Measurements from ENCODE around the gene CACNA1I.

The CACNA1I gene

DNA sequence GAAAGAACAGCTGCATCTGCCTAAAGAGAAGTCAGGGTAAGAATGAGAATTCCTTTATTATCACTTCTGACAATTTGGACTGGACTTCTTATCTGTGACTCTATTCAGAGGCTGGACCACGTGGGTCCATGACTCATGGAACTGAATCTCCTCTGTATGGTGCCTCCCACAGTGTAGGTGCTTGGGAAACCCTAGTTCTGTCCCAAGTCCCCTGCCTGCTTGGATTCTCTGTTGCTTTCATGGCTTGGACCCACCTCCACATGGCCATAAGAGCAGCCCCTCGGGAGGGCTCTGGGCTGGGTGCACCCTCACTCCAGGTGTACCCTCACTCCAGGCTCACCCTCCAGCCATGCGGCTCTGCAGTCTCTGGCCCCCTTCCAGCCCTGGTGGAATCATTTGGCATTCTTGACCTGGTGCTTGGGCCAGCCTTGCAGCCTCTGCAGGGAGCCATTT lies 153.4 kb downstream of the CACNA1I start:
- H3K9me3 ChIP-seq (ENCODE audit: control extremely low read depth in 1 of 5, control insufficient read depth in 4 of 5, insufficient read depth in 2 of 5, low read depth in 1 of 5, low read length in 4 of 5): no peaks in the 10 kb centered on the region
- WGBS (ENCODE audit: insufficient coverage): 93% methylated on average over 3 of the region's 3 CpGs

DNA sequence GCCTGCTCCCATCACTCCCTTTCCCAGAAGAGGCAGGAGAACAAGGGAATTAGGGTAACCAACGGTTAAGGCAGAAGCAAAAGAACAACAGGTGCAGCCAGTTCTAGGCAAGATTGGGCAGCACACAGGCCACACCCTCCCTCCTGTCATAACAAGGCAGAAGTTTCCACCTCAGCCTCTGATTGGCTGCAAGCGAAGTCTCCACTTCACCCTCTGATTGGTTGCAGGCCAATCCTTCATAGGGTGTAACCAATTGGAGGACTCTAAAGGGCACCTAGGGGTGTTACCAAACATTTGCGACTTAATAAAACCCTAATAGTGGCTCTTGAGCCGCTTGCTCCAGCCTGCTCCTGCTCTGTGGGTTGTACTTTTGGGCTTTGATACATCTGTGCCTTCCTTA lies 153.8 kb downstream of the CACNA1I start:
- Histone ChIP-seq H3K27ac (ENCODE audit: insufficient read depth in 1 of 2, low read depth in 1 of 2, low read length in 2 of 2, poor library complexity in 1 of 2, severe bottlenecking in 2 of 2) (no peak overlapping the region), H3K27me3 (replicated peaks in 2 of 5; ENCODE audit: control insufficient read depth in 4 of 5, insufficient read depth in 5 of 5, low read length in 4 of 5) (peaks cover 0 to 53% (median 16%) of the 10 kb centered on the region in 5 experiments)
- POLR2A ChIA-PET: no interaction called here

More for the DNA sequence above, 153.4 kb downstream of the CACNA1I start:
- Histone ChIP-seq H3K4me3 (ENCODE audit: control insufficient read depth in 1 of 7, extremely low read depth in 1 of 7, insufficient read depth in 4 of 7, low read depth in 2 of 7, low read length in 6 of 7) (no peak overlapping the region), H3K36me3 (ENCODE audit: control insufficient read depth in 4 of 4, insufficient read depth in 4 of 4, low read length in 3 of 4) (no peaks in the 10 kb centered on the region), H3K27me3 (replicated peaks in 2 of 5; ENCODE audit: control insufficient read depth in 4 of 5, insufficient read depth in 5 of 5, low read length in 4 of 5) (peaks cover 0 to 53% (median 16%) of the 10 kb centered on the region in 5 experiments), H3K27ac (ENCODE audit: insufficient read depth in 1 of 2, low read depth in 1 of 2, low read length in 2 of 2, poor library complexity in 1 of 2, severe bottlenecking in 2 of 2) (no peak overlapping the region), H3K4me1 (ENCODE audit: control extremely low read depth in 1 of 4, control insufficient read depth in 4 of 4, insufficient read depth in 4 of 4, low read length in 3 of 4) (no peaks in the 10 kb centered on the region)
- CTCF ChIA-PET: no interaction called here
- POLR2A ChIA-PET: no interaction called here
- DNase-seq: no peak

DNA sequence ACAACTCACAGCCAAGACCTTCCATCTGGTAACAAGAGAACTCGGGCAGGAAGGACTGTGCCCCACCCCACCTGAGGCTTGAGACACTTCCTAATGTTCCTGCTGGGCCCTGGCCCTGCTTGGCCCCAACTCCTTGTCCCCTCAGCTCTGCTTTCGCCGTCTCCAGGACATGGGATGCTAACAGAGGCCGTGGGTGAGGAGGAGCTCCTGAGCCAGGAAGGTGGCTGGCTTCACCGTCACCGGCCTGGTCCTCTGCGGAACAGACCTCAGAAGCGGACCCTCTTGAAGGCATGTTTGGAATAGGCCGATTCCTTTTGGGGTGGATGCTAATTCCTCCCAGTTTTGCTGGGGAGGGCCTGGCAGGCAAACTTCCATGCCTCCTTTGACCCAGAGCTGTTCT lies 154.3 kb downstream of the CACNA1I start:
- no peak overlapping the region for H3K27ac ChIP-seq (ENCODE audit: insufficient read depth in 1 of 2, low read depth in 1 of 2, low read length in 2 of 2, poor library complexity in 1 of 2, severe bottlenecking in 2 of 2)
- WGBS (ENCODE audit: insufficient coverage): 97% methylated on average over 9 of the region's 9 CpGs
- no peaks in the 10 kb centered on the region for H3K4me1 ChIP-seq (ENCODE audit: control extremely low read depth in 1 of 4, control insufficient read depth in 4 of 4, insufficient read depth in 4 of 4, low read length in 3 of 4)
- H3K4me3 ChIP-seq (ENCODE audit: control insufficient read depth in 1 of 7, extremely low read depth in 1 of 7, insufficient read depth in 4 of 7, low read depth in 2 of 7, low read length in 6 of 7): no peak overlapping the region
- no peaks in the 10 kb centered on the region for H3K36me3 ChIP-seq (ENCODE audit: control insufficient read depth in 4 of 4, insufficient read depth in 4 of 4, low read length in 3 of 4)
- CTCF ChIA-PET: no interaction called here
- peaks cover 0 to 55% (median 18%) of the 10 kb centered on the region in 5 experiments for H3K27me3 ChIP-seq (replicated peaks in 2 of 5; ENCODE audit: control insufficient read depth in 4 of 5, insufficient read depth in 5 of 5, low read length in 4 of 5)
- no peaks in the 10 kb centered on the region for H3K9me3 ChIP-seq (ENCODE audit: control extremely low read depth in 1 of 5, control insufficient read depth in 4 of 5, insufficient read depth in 2 of 5, low read depth in 1 of 5, low read length in 4 of 5)
- DNase-seq: no peak
- POLR2A ChIA-PET: interaction anchor here (0.6 kb wide), 1 partner anchor 734 kb away, joined by 4 read pairs; no protein-coding TSS in a partner anchor

More for the DNA sequence above, 153.8 kb downstream of the CACNA1I start:
- Histone ChIP-seq H3K36me3 (ENCODE audit: control insufficient read depth in 4 of 4, insufficient read depth in 4 of 4, low read length in 3 of 4) (no peaks in the 10 kb centered on the region), H3K9me3 (ENCODE audit: control extremely low read depth in 1 of 5, control insufficient read depth in 4 of 5, insufficient read depth in 2 of 5, low read depth in 1 of 5, low read length in 4 of 5) (no peaks in the 10 kb centered on the region), H3K4me1 (ENCODE audit: control extremely low read depth in 1 of 4, control insufficient read depth in 4 of 4, insufficient read depth in 4 of 4, low read length in 3 of 4) (no peaks in the 10 kb centered on the region), H3K4me3 (ENCODE audit: control insufficient read depth in 1 of 7, extremely low read depth in 1 of 7, insufficient read depth in 4 of 7, low read depth in 2 of 7, low read length in 6 of 7) (no peak overlapping the region)
- WGBS (ENCODE audit: insufficient coverage): 100% methylated on average over 3 of the region's 4 CpGs
- no peak for DNase-seq
- CTCF ChIA-PET: no interaction called here

DNA sequence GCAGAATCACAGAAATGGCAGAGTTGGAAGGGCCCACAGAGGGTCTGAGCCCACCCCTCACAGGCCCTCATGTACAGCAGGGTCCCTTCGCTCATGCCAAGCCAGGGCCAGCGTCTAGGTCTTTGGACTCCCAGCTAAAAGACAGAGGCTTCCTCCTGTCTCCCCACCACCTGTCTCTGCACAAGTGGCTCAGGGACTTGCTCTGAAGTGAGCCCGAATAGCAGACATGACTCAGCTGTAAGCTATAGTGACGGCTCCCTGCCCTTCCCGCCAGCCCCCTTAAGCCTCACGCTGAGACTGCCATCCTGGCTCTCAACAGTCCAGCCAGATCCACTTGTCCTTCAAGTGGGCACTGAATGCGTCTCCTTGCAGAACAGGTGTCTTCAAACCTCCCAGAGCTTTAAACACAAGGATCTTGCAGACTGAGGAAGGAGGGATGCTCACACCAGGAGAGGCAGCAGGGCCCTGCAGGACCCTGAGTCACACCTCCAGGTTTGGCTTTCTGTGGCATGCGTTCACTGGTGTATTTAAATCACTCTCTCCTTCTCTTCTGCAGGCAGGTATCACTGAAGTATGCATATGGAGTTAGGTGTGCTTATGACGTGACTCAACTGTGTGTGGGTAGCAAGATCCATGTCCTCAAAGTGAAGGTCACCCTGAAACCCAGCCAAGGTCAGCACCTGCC lies 154.9 kb downstream of the CACNA1I start:
- ChIA-PET CTCF (no interaction called here), POLR2A (interaction anchor here (0.6 kb wide), 1 partner anchor 733 kb away, joined by 4 read pairs; no protein-coding TSS in a partner anchor)
- 74% methylated on average over 8 of the region's 9 CpGs for WGBS (ENCODE audit: insufficient coverage)

DNA sequence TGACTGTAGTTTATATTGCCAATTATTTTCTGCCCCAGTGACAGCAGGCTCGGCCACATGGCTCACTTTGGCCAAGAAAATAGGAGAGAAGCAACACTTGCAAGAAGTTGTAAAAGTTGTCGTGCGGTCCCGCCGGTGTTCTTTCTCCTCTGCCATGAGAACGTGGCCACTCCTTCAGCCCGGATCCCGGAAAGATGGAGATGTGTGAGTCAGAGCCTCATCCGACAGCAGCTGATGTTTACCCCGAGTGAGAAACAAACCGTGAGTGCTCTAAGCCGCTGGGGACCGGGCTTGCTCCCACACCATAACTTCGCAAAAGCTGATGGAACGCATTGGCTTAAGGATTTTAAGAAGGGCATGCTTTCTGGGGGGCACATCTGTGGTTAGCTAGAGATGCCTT lies 157.0 kb downstream of the CACNA1I start:
- Histone ChIP-seq H3K4me3 (ENCODE audit: control insufficient read depth in 1 of 7, extremely low read depth in 1 of 7, insufficient read depth in 4 of 7, low read depth in 2 of 7, low read length in 6 of 7) (no peak overlapping the region), H3K27ac (ENCODE audit: insufficient read depth in 1 of 2, low read depth in 1 of 2, low read length in 2 of 2, poor library complexity in 1 of 2, severe bottlenecking in 2 of 2) (no peak overlapping the region), H3K4me1 (ENCODE audit: control extremely low read depth in 1 of 4, control insufficient read depth in 4 of 4, insufficient read depth in 4 of 4, low read length in 3 of 4) (no peaks in the 10 kb centered on the region), H3K27me3 (replicated peaks in 2 of 5; ENCODE audit: control insufficient read depth in 4 of 5, insufficient read depth in 5 of 5, low read length in 4 of 5) (peaks cover 0 to 44% (median 8%) of the 10 kb centered on the region in 5 experiments), H3K9me3 (ENCODE audit: control extremely low read depth in 1 of 5, control insufficient read depth in 4 of 5, insufficient read depth in 2 of 5, low read depth in 1 of 5, low read length in 4 of 5) (no peaks in the 10 kb centered on the region), H3K36me3 (ENCODE audit: control insufficient read depth in 4 of 4, insufficient read depth in 4 of 4, low read length in 3 of 4) (no peaks in the 10 kb centered on the region)
- ChIA-PET CTCF (no interaction called here), POLR2A (no interaction called here)
- WGBS (ENCODE audit: insufficient coverage): 59% methylated on average over 14 of the region's 15 CpGs
- DNase-seq: no peak

More for the DNA sequence above, 154.9 kb downstream of the CACNA1I start:
- Histone ChIP-seq H3K4me1 (ENCODE audit: control extremely low read depth in 1 of 4, control insufficient read depth in 4 of 4, insufficient read depth in 4 of 4, low read length in 3 of 4) (no peaks in the 10 kb centered on the region), H3K27me3 (replicated peaks in 2 of 5; ENCODE audit: control insufficient read depth in 4 of 5, insufficient read depth in 5 of 5, low read length in 4 of 5) (peaks cover 0 to 50% (median 16%) of the 10 kb centered on the region in 5 experiments), H3K9me3 (ENCODE audit: control extremely low read depth in 1 of 5, control insufficient read depth in 4 of 5, insufficient read depth in 2 of 5, low read depth in 1 of 5, low read length in 4 of 5) (no peaks in the 10 kb centered on the region), H3K27ac (ENCODE audit: insufficient read depth in 1 of 2, low read depth in 1 of 2, low read length in 2 of 2, poor library complexity in 1 of 2, severe bottlenecking in 2 of 2) (no peak overlapping the region), H3K36me3 (ENCODE audit: control insufficient read depth in 4 of 4, insufficient read depth in 4 of 4, low read length in 3 of 4) (no peaks in the 10 kb centered on the region), H3K4me3 (ENCODE audit: control insufficient read depth in 1 of 7, extremely low read depth in 1 of 7, insufficient read depth in 4 of 7, low read depth in 2 of 7, low read length in 6 of 7) (no peak overlapping the region)
- no peak for DNase-seq

DNA sequence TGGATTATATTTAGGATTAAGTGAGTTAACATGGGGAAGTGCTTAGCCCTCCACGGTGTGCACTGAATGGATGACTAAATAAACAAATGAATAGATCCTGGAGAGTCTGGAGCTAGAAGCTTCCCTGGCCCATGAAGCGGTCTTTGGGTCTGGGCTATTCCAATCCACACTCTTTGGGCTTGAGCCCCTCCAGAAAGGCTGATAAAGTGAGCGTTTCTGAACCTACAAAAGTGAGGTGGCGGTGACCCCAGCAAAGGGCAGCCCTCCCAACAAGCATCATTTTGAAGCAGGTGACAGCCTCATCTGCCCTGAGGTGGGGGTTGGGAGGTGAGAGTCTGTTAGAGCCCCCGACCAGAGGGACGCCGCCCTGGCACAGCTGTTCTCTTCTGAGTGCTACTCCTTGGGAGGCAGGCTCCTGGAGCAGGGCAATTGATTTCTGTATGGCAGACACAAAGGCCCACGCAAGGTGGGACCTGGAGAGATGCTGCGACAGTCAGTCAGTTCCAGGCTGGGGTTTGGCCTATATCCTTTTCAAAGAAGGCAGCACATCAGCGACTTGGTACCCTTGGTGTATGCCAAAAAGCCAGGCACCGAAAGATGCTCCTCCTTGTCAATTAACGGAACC lies 157.8 kb downstream of the CACNA1I start:
- ChIA-PET CTCF (no interaction called here), POLR2A (no interaction called here)
- H3K4me1 ChIP-seq (ENCODE audit: control extremely low read depth in 1 of 4, control insufficient read depth in 4 of 4, insufficient read depth in 4 of 4, low read length in 3 of 4): no peaks in the 10 kb centered on the region
- H3K9me3 ChIP-seq (ENCODE audit: control extremely low read depth in 1 of 5, control insufficient read depth in 4 of 5, insufficient read depth in 2 of 5, low read depth in 1 of 5, low read length in 4 of 5): no peaks in the 10 kb centered on the region
- no peaks in the 10 kb centered on the region for H3K36me3 ChIP-seq (ENCODE audit: control insufficient read depth in 4 of 4, insufficient read depth in 4 of 4, low read length in 3 of 4)
- peaks cover 0 to 46% (median 10%) of the 10 kb centered on the region in 5 experiments for H3K27me3 ChIP-seq (replicated peaks in 2 of 5; ENCODE audit: control insufficient read depth in 4 of 5, insufficient read depth in 5 of 5, low read length in 4 of 5)
- WGBS (ENCODE audit: insufficient coverage): 93% methylated on average over 10 of the region's 12 CpGs
- DNase-seq: no peak
- no peak overlapping the region for H3K27ac ChIP-seq (ENCODE audit: insufficient read depth in 1 of 2, low read depth in 1 of 2, low read length in 2 of 2, poor library complexity in 1 of 2, severe bottlenecking in 2 of 2)
- H3K4me3 ChIP-seq (ENCODE audit: control insufficient read depth in 1 of 7, extremely low read depth in 1 of 7, insufficient read depth in 4 of 7, low read depth in 2 of 7, low read length in 6 of 7): no peak overlapping the region

DNA sequence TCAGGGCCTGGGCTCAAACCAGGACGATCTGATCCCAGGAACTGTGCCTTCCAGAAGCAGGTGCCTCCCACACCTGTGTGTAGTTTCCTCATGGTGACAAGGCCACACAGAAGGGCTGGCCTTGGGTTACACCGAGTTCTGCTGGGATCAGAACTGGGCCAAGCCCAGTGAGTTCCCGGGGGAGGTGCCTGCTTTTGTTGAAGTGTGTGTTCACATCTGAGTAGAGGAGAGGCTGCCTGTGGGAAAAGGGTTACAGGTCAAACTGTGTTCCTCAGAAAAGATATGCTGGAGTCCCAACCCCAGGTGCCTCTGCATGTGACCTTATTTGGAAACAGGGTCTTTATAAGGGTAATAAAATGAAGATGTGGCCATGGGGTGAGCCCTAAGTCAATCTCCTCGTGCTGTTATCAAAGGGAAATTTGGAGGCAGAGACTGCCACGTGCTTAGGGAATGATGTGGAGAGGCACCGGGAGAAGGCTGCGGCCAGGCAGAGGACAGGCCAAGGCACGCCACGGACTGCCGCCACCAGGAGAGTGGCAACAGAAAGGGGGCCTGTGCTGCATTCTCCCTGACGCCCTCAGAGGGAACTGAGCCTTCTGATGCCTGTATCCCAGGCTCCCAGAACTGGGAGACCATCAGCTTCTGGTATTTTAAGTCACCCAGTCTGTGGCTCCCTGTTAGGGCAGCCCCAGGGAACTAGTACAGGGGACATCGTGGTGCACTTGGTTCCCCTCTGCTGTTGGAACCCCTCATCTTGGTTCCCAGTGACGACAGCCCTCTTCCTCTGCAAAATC lies 158.8 kb downstream of the CACNA1I start:
- Histone ChIP-seq H3K36me3 (ENCODE audit: control insufficient read depth in 4 of 4, insufficient read depth in 4 of 4, low read length in 3 of 4) (no peaks in the 10 kb centered on the region), H3K27ac (ENCODE audit: insufficient read depth in 1 of 2, low read depth in 1 of 2, low read length in 2 of 2, poor library complexity in 1 of 2, severe bottlenecking in 2 of 2) (no peak overlapping the region), H3K4me1 (ENCODE audit: control extremely low read depth in 1 of 4, control insufficient read depth in 4 of 4, insufficient read depth in 4 of 4, low read length in 3 of 4) (no peaks in the 10 kb centered on the region), H3K27me3 (replicated peaks in 2 of 5; ENCODE audit: control insufficient read depth in 4 of 5, insufficient read depth in 5 of 5, low read length in 4 of 5) (peaks cover 0 to 45% (median 10%) of the 10 kb centered on the region in 5 experiments), H3K9me3 (ENCODE audit: control extremely low read depth in 1 of 5, control insufficient read depth in 4 of 5, insufficient read depth in 2 of 5, low read depth in 1 of 5, low read length in 4 of 5) (no peaks in the 10 kb centered on the region), H3K4me3 (ENCODE audit: control insufficient read depth in 1 of 7, extremely low read depth in 1 of 7, insufficient read depth in 4 of 7, low read depth in 2 of 7, low read length in 6 of 7) (no peak overlapping the region)
- DNase-seq: no peak
- POLR2A ChIA-PET: no interaction called here
- CTCF ChIA-PET: no interaction called here
- WGBS (ENCODE audit: insufficient coverage): 85% methylated on average over 11 of the region's 13 CpGs
